Testis (tissue), 3 donors: ENCODE results near the gene CDKN1A. TPM values are rescaled to one million over a fixed set of nuclear protein-coding genes. Genes with fewer than 3 reads are reported as not detected.

Experiments
- DNase-seq: peaks from one replicate; pipeline ENCODE4 v3.0.0-alpha.2; 2019
- H3K27ac ChIP-seq, 2 donors: fragments of 200-600 bp; sonication (generic); one replicate each; pipeline ENCODE4 v1.5.1; 2019
- H3K27me3 ChIP-seq: fragments of 200-600 bp; sonication (generic); one replicate; pipeline ENCODE4 v1.5.1; 2019
- H3K36me3 ChIP-seq: fragments of 200-600 bp; sonication (generic); one replicate; pipeline ENCODE4 v1.5.1; 2017; ENCODE audit warnings: low read depth; ENCODE audit errors: missing control alignments
- H3K4me1 ChIP-seq: fragments of 200-600 bp; sonication (generic); one replicate; pipeline ENCODE4 v1.5.1; 2019
- H3K4me3 ChIP-seq, 2 donors: fragments of 200-600 bp; sonication (generic); one replicate each; pipeline ENCODE4 v1.5.1; 2017 to 2019
- H3K9me3 ChIP-seq: fragments of 200-600 bp; sonication (generic); one replicate; pipeline ENCODE4 v1.5.1; 2017
- POLR2A ChIP-seq: fragments of 450-650 bp; IDR thresholded peaks from one replicate; pipeline ENCODE4 v1.6.1; 2017; ENCODE audit warnings: antibody characterized with exemption, mild to moderate bottlenecking, moderate library complexity
- WGBS, 2 donors: methylation state at CpG; one replicate each; pipeline ENCODE4 v1.1.5; 2018; 5-methylcytosine and 5-hydroxymethylcytosine counted together
- intact Hi-C: fragments of 100-400 bp; cut with DNase I; formaldehyde crosslinking; loops from one replicate; pipeline ENCODE4 v1.15.1; 2023; ENCODE audit warnings: low total_unique reads
- polyA plus RNA-seq: library from polyadenylated mRNA; stranded (reverse); fragments of 350-450 nt; fragmentation: Illumina TruSeq; extraction: RNeasy Lipid Tissue Mini Kit (QIAGEN cat#74804); gene quantifications from one replicate; pipeline ENCODE4 v1.2.3, GENCODE V29; 2014; ENCODE audit warnings: low read depth, low replicate concordance; ENCODE audit not compliant: insufficient read depth
- total RNA-seq, 2 donors: library from RNA; depleted of rRNA; stranded (reverse); fragments of >200 nt; gene quantifications; one replicate each; pipeline ENCODE4 v1.2.3, GENCODE V29; 2016
- TF ChIP-seq, protein P1 (sequence below), 3 experiments: fragments of 450-650 bp in 2 of 3; fragments of 200-600 bp in 1 of 3; sonication (generic) in 1 of 3; IDR thresholded peaks; one replicate each; pipeline ENCODE4 v1.5.1; 2016 to 2019; ENCODE audit warnings: antibody characterized with exemption in 3 of 3, mild to moderate bottlenecking in 2 of 3, moderate library complexity in 1 of 3

The CDKN1A gene
- total and polyA plus RNA-seq, 3 donors from 2014 or later, result 64.2 to 154 (median 154) TPM

DNA sequence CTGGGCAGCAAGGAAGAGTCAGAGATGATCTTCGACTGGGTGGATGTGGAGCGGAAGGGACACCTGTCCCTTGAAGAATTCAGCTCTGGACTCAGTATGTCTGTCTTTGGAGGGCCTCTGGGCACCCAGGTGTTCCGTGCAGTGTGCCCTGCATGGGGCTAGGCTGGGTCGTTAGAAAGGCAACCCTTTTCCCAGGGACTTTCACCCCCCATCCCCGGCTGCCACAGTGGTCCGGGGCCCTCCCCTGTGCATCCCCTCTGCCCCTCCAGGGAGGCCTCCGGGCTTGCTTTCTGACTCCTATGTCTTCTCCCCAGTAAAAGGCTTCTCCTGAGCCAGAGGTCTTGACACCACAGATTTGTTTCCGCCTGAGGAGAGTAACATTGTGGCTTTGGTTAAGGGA lies 35.3 kb downstream of the CDKN1A start:
- H3K4me3 ChIP-seq, result no peak overlapping the region
- WGBS, 2 donors, result 87 to 94% methylated on average over 2 to 8 of the region's 8 CpGs
- TF ChIP-seq, protein P1, sequence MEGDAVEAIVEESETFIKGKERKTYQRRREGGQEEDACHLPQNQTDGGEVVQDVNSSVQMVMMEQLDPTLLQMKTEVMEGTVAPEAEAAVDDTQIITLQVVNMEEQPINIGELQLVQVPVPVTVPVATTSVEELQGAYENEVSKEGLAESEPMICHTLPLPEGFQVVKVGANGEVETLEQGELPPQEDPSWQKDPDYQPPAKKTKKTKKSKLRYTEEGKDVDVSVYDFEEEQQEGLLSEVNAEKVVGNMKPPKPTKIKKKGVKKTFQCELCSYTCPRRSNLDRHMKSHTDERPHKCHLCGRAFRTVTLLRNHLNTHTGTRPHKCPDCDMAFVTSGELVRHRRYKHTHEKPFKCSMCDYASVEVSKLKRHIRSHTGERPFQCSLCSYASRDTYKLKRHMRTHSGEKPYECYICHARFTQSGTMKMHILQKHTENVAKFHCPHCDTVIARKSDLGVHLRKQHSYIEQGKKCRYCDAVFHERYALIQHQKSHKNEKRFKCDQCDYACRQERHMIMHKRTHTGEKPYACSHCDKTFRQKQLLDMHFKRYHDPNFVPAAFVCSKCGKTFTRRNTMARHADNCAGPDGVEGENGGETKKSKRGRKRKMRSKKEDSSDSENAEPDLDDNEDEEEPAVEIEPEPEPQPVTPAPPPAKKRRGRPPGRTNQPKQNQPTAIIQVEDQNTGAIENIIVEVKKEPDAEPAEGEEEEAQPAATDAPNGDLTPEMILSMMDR (IDR thresholded peaks at IDR 0.05), result no peak
- TF ChIP-seq POLR2A, result no peak
- no peak overlapping the region for H3K27ac ChIP-seq
- no peaks in the 10 kb centered on the region for H3K27me3 ChIP-seq
- intact Hi-C loops, result no loop called here
- H3K9me3 ChIP-seq, result no peaks in the 10 kb centered on the region
- H3K4me1 ChIP-seq, result no peaks in the 10 kb centered on the region
- DNase-seq, result no peak
- no peaks in the 10 kb centered on the region for H3K36me3 ChIP-seq

DNA sequence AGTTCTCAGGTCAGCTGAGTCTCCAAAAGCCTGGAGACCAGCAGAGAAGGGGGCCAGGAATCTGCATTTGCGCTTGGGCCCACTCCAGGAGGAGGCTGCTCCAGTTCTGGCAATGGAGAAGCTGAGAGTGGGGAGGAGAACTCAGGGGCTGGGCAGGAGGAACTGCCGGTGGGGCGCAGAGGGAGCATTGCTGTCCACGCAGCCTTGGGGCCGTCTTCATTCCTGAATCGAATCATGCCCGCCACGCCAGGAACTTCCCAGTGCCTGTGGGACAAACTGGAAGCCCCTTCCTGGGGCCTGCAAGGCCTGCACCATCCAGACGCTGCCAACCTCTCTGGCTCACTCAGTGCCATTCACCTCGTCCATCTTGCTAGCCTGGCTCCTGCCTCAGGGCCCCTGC lies 36.0 kb downstream of the CDKN1A start:
- TF ChIP-seq, protein P1 (IDR thresholded peaks at IDR 0.05), result no peak
- TF ChIP-seq POLR2A, result no peak
- Histone ChIP-seq H3K27me3 (no peaks in the 10 kb centered on the region), H3K9me3 (no peaks in the 10 kb centered on the region), H3K36me3 (no peaks in the 10 kb centered on the region), H3K27ac (no peak overlapping the region), H3K4me3 (no peak overlapping the region), H3K4me1 (no peaks in the 10 kb centered on the region)
- WGBS, 2 donors, result 83 to 89% methylated on average over 10 of the region's 10 CpGs
- intact Hi-C loops, result no loop called here
- no peak for DNase-seq

DNA sequence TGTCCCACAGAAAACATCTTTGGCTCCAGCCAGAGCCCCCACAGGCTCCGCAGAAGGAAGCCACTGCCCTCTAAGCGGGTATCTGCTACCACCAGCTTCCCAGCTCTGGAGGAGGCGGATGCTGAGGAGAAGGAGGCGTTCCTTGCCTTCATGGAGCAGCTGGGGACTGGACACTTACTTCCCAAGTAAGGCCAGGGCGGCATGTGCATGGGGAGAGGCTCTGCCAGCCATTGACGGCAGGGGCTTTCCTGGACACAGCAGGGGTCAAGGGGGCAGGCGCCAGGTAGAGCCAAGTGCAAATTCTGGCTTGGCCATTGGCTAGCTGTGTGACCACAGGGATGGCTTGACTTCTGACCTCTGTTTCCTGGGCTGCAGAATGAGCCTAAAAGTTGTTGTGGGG lies 37.0 kb downstream of the CDKN1A start:
- 90% methylated on average over 7 of the region's 7 CpGs; no CpG with 5 or more reads in 1 of the 2 donors for WGBS, 2 donors
- DNase-seq, result no peak
- no peaks in the 10 kb centered on the region for H3K4me1 ChIP-seq
- no peaks in the 10 kb centered on the region for H3K27me3 ChIP-seq
- no peaks in the 10 kb centered on the region for H3K9me3 ChIP-seq
- TF ChIP-seq, protein P1 (IDR thresholded peaks at IDR 0.05), result no peak
- no peak for TF ChIP-seq POLR2A
- H3K4me3 ChIP-seq, result no peak overlapping the region
- no peaks in the 10 kb centered on the region for H3K36me3 ChIP-seq
- intact Hi-C loops, result no loop called here
- no peak overlapping the region for H3K27ac ChIP-seq

DNA sequence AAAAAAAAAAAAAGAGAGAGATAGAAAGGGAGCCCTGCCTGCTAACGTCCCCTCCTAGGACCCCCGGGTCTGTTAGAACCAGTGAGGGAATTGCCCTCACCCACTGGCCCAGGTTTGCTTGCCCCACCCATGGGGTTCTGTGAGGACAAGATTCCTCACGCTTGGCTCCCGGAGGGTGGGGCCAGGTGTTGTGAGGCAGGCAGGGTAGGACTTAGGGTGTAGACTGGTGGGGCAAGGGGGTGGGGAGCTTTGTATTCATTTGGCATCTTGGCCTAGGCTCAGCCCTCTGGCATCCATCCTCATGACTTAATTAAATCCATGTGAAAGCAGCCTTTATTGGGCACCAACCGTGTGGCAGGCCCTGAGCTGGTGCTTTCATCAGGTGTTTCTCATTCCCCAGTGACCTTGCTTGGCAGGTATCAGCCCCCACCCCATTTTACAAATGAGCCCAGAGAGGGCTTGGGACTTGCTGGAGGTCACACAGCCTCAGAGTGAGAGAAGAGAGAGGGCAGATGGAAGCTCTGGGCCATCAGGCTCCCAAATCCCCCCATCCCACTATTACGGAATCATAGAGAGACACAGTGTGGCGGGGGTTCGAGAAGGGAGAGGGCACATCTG lies 38.1 kb downstream of the CDKN1A start:
- TF ChIP-seq, protein P1 (IDR thresholded peaks at IDR 0.05), result no peak
- TF ChIP-seq POLR2A, result no peak
- Histone ChIP-seq H3K27ac (no peak overlapping the region), H3K4me3 (no peak overlapping the region), H3K9me3 (no peaks in the 10 kb centered on the region), H3K27me3 (no peaks in the 10 kb centered on the region), H3K4me1 (no peaks in the 10 kb centered on the region), H3K36me3 (no peaks in the 10 kb centered on the region)
- intact Hi-C loops, result no loop called here
- 91 to 92% methylated on average over 8 of the region's 8 CpGs for WGBS, 2 donors
- no peak for DNase-seq

DNA sequence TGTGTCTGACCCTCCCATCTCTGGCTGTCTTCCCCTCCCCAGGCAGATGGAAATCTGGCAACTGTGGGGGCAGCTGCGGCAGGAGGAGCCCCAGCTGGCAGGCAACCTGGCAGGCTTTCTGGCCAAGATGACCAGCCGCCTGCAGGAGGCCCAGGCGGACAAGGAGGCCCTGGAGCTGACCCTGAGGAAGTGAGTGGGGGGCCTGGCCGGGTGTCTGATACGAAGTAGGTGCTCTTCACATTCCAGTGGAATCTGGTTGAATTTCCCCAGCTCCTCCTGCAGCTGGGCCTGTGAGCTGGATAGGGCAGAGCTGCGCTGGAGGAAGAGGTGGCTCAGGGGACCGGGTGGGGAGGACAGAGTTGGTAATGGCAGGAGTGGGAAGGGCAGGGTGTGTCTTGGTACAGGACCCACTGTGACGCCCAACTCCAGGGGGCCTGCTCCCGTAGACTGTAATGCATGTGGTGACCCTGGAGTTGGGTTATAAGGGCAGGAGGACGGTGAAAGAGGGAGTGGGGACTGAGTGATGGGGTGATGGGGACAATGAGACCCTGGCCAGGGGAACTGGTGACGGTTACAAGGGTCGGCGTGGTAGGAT lies 38.8 kb downstream of the CDKN1A start:
- no peaks in the 10 kb centered on the region for H3K9me3 ChIP-seq
- intact Hi-C loops, result no loop called here
- DNase-seq, result no peak
- H3K36me3 ChIP-seq, result no peaks in the 10 kb centered on the region
- no peak overlapping the region for H3K27ac ChIP-seq
- no peak for TF ChIP-seq POLR2A
- TF ChIP-seq, protein P1 (IDR thresholded peaks at IDR 0.05), result no peak
- no peaks in the 10 kb centered on the region for H3K4me1 ChIP-seq
- no peaks in the 10 kb centered on the region for H3K27me3 ChIP-seq
- H3K4me3 ChIP-seq, result no peak overlapping the region
- WGBS, 2 donors, result 59 to 66% methylated on average over 8 to 13 of the region's 13 CpGs
